HG03558 (cell line): Measurements from ENCODE around the gene PIK3R6.

Experiments used
- ATAC-seq: cut with Tn5 transposase; IDR thresholded peaks from one replicate; pipeline ENCODE4 v1.9.1; 2021; ENCODE audit warnings: moderate number of reproducible peaks; ENCODE audit not compliant: unreplicated experiment; ENCODE audit errors: extremely low read depth

Gene PIK3R6

GRCh38 chr17:8757189-8757588 lies 110.3 kb downstream of the PIK3R6 start:
- ATAC-seq: no peak

- ATAC-seq: no peak
Measured at GRCh38 chr17:8755590-8756255, 111.8 kb downstream of the PIK3R6 start.

GRCh38 chr17:8754890-8755289 lies 112.6 kb downstream of the PIK3R6 start:
- no peak for ATAC-seq

- no peak for ATAC-seq
Measured at GRCh38 chr17:8753976-8754440, 113.5 kb downstream of the PIK3R6 start.

GRCh38 chr17:8753136-8753975 lies 114.1 kb downstream of the PIK3R6 start:
- ATAC-seq: no peak
